H1 (cell line): ENCODE measurements around the gene WDFY4. TPM values are rescaled to one million over a fixed set of nuclear protein-coding genes. Genes with fewer than 3 reads are reported as not detected.

Experiments used
- CTCF ChIA-PET: fragments of 300-600 bp; sonication (Branson Sonifier 250); formaldehyde crosslinking; loops from one replicate; lab custom pipeline; 2021; ENCODE audit not compliant: partially characterized antibody; lab: Charles Lee
- POLR2A ChIA-PET: fragments of 300-600 bp; sonication (Branson Sonifier 250); formaldehyde crosslinking; loops from one replicate; lab custom pipeline; 2021; ENCODE audit warnings: inconsistent platforms; ENCODE audit not compliant: partially characterized antibody; lab: Charles Lee
- DNase-seq, 2 experiments: peaks; one replicate each; pipeline versions ENCODE4 v3.0.0 to v3.0.0-alpha.2; 2010 to 2022; ENCODE audit warnings: low spot score in 2 of 2, low read depth in 1 of 2, mixed read lengths in 1 of 2
- FAIRE-seq: peaks from 2 replicates; lab custom pipeline; 2011; peaks lifted over from hg19 to GRCh38; lab: Jason Lieb, UNC
- H2AFZ ChIP-seq: 2 replicates; pipeline ENCODE4 v1.8.1; 2012; ENCODE audit warnings: low read length, inconsistent platforms
- H2AK5ac ChIP-seq: 2 replicates; pipeline ENCODE4 v1.6.1; 2013; ENCODE audit warnings: low read depth, low read length
- H2BK120ac ChIP-seq: replicated peaks from 2 replicates; pipeline ENCODE3; 2013; ENCODE audit warnings: low read depth, low read length, inconsistent platforms
- H2BK12ac ChIP-seq: 2 replicates; pipeline ENCODE4 v1.6.1; 2013; ENCODE audit warnings: low read depth, low read length
- H2BK15ac ChIP-seq: 2 replicates; pipeline ENCODE4 v1.6.1; 2013; ENCODE audit warnings: low read length
- H2BK20ac ChIP-seq: 2 replicates; pipeline ENCODE4 v1.6.1; 2013; ENCODE audit warnings: low read length
- H2BK5ac ChIP-seq: 2 replicates; pipeline ENCODE4 v1.6.1; 2013; ENCODE audit warnings: low read depth, low read length
- H3K14ac ChIP-seq: 2 replicates; pipeline ENCODE4 v1.6.1; 2013; ENCODE audit warnings: inconsistent platforms; ENCODE audit not compliant: insufficient read length
- H3K18ac ChIP-seq: 2 replicates; pipeline ENCODE4 v1.6.1; 2013; ENCODE audit warnings: low read length; ENCODE audit errors: extremely low read depth
- H3K23ac ChIP-seq: 2 replicates; pipeline ENCODE4 v1.6.1; 2013; ENCODE audit warnings: inconsistent platforms; ENCODE audit not compliant: insufficient read length
- H3K23me2 ChIP-seq: 2 replicates; pipeline ENCODE4 v1.6.1; 2013; ENCODE audit warnings: low read depth, low read length
- H3K27ac ChIP-seq: 2 replicates; pipeline ENCODE4 v1.6.1; 2011; ENCODE audit warnings: low read depth, low read length, inconsistent platforms
- H3K27me3 ChIP-seq, 4 experiments: replicated peaks in 1 of 4; 1 replicate in 1 of 4; 2 replicates in 3 of 4; pipeline versions ENCODE4 v1.6.1 to v1.8.1; 2011 to 2013; ENCODE audit warnings: low read length in 3 of 4, mild to moderate bottlenecking in 3 of 4, inconsistent platforms in 2 of 4, mixed read lengths in 2 of 4, moderate library complexity in 1 of 4; ENCODE audit not compliant: control insufficient read depth in 3 of 4, insufficient read depth in 3 of 4; ENCODE audit errors: extremely low read depth in 1 of 4
- H3K36me3 ChIP-seq, 4 experiments: 2 replicates each; pipeline versions ENCODE4 v1.6.1 to v1.8.1; 2011 to 2013; ENCODE audit warnings: mild to moderate bottlenecking in 4 of 4, low read length in 3 of 4, moderate library complexity in 2 of 4, control low read depth in 1 of 4, inconsistent platforms in 1 of 4; ENCODE audit not compliant: insufficient read depth in 4 of 4, control insufficient read depth in 2 of 4
- H3K4ac ChIP-seq: replicated peaks from 2 replicates; pipeline ENCODE3; 2013; ENCODE audit warnings: low read length, low read depth, mixed read lengths, inconsistent platforms; ENCODE audit not compliant: insufficient read length
- H3K4me1 ChIP-seq, 4 experiments: replicated peaks in 1 of 4; 1 replicate in 1 of 4; 2 replicates in 3 of 4; pipeline versions ENCODE4 v1.6.1 to v1.8.1; 2011 to 2013; ENCODE audit warnings: low read length in 3 of 4, inconsistent platforms in 2 of 4, mixed read lengths in 1 of 4; ENCODE audit not compliant: insufficient read depth in 4 of 4, control insufficient read depth in 3 of 4
- H3K4me2 ChIP-seq, 2 experiments: 2 replicates each; pipeline versions ENCODE4 v1.6.1 to v1.8.1; 2011 to 2013; ENCODE audit warnings: low read depth in 2 of 2, low read length in 2 of 2, control low read depth in 1 of 2, inconsistent platforms in 1 of 2, mild to moderate bottlenecking in 1 of 2; ENCODE audit not compliant: insufficient read depth in 1 of 2
- H3K4me3 ChIP-seq, 4 experiments: fragments of 200-600, 300-600 bp in 1 of 4; sonication (generic), shearing (Covaris generic), sonication (Bioruptor Twin) in 1 of 4; 2 replicates each; pipeline versions ENCODE4 v1.5.1 to v1.8.1; 2011 to 2016; ENCODE audit warnings: low read length in 4 of 4, low read depth in 3 of 4, control low read depth in 2 of 4, inconsistent platforms in 2 of 4, mild to moderate bottlenecking in 2 of 4, mixed read lengths in 1 of 4, moderate library complexity in 1 of 4; ENCODE audit not compliant: insufficient read depth in 2 of 4; ENCODE audit errors: extremely low read depth in 1 of 4
- H3K56ac ChIP-seq: replicated peaks from 2 replicates; pipeline ENCODE3; 2013; ENCODE audit warnings: low read depth, mild to moderate bottlenecking, mixed read lengths, low read length, inconsistent platforms; ENCODE audit not compliant: insufficient read length
- H3K79me1 ChIP-seq: 2 replicates; pipeline ENCODE4 v1.6.1; 2013; ENCODE audit warnings: low read depth, low read length, control low read depth
- H3K79me2 ChIP-seq, 2 experiments: 2 replicates each; pipeline versions ENCODE4 v1.6.1 to v1.8.1; 2012 to 2013; ENCODE audit warnings: low read length in 2 of 2, mild to moderate bottlenecking in 2 of 2, inconsistent platforms in 1 of 2; ENCODE audit not compliant: insufficient read depth in 2 of 2, control insufficient read depth in 1 of 2
- H3K9ac ChIP-seq, 4 experiments: replicated peaks in 1 of 4; 1 replicate in 1 of 4; 2 replicates in 3 of 4; pipeline versions ENCODE4 v1.6.1 to v1.8.1; 2011 to 2013; ENCODE audit warnings: low read depth in 3 of 4, low read length in 3 of 4, control low read depth in 2 of 4, mild to moderate bottlenecking in 2 of 4, moderate library complexity in 2 of 4, inconsistent platforms in 1 of 4; ENCODE audit errors: extremely low read depth in 1 of 4
- H3K9me3 ChIP-seq, 2 experiments: 2 replicates each; pipeline versions ENCODE4 v1.6.1 to v1.8.1; 2012 to 2013; ENCODE audit warnings: mild to moderate bottlenecking in 2 of 2, moderate library complexity in 2 of 2, control low read depth in 1 of 2, inconsistent platforms in 1 of 2, low read depth in 1 of 2, low read length in 1 of 2, mixed read lengths in 1 of 2; ENCODE audit not compliant: insufficient read depth in 2 of 2
- H4K20me1 ChIP-seq, 2 experiments: replicated peaks in 1 of 2; 2 replicates each; pipeline versions ENCODE3 to v1.8.1; 2011 to 2013; ENCODE audit warnings: inconsistent platforms in 2 of 2, low read length in 2 of 2, mild to moderate bottlenecking in 1 of 2; ENCODE audit not compliant: insufficient read depth in 2 of 2, control insufficient read depth in 1 of 2
- H4K5ac ChIP-seq: 2 replicates; pipeline ENCODE4 v1.6.1; 2013; ENCODE audit warnings: low read length, low read depth, mixed read lengths, inconsistent platforms; ENCODE audit not compliant: insufficient read length
- H4K8ac ChIP-seq: 2 replicates; pipeline ENCODE4 v1.8.0; 2013; ENCODE audit warnings: mild to moderate bottlenecking, moderate library complexity, low read length, inconsistent platforms; ENCODE audit not compliant: insufficient read depth; ENCODE audit errors: extremely low read depth
- H4K91ac ChIP-seq: replicated peaks from 2 replicates; pipeline ENCODE3; 2013; ENCODE audit warnings: low read length, mixed read lengths, inconsistent platforms; ENCODE audit not compliant: insufficient read length
- CTCF ChIP-seq, 3 experiments: IDR thresholded peaks; 1 replicate in 2 of 3; 2 replicates in 1 of 3; pipeline versions ENCODE4 v1.5.1 to v1.6.1; 2011; ENCODE audit warnings: low read length in 3 of 3, mild to moderate bottlenecking in 3 of 3, inconsistent platforms in 2 of 3, low read depth in 1 of 3, moderate library complexity in 1 of 3; ENCODE audit not compliant: insufficient read depth in 1 of 3; ENCODE audit errors: control extremely low read depth in 1 of 3
- E2F6 ChIP-seq: IDR thresholded peaks from 2 replicates; pipeline ENCODE4 v1.6.1; 2012; ENCODE audit warnings: inconsistent platforms
- EP300 ChIP-seq, 2 experiments: IDR thresholded peaks; 1 replicate in 1 of 2; 2 replicates in 1 of 2; pipeline ENCODE4 v1.6.1; 2011 to 2012; ENCODE audit warnings: low read depth in 2 of 2, low read length in 2 of 2, mild to moderate bottlenecking in 2 of 2, borderline replicate concordance in 1 of 2, inconsistent platforms in 1 of 2, moderate library complexity in 1 of 2
- JUND ChIP-seq: IDR thresholded peaks from 2 replicates; pipeline ENCODE4 v1.6.1; 2011; ENCODE audit warnings: mild to moderate bottlenecking, improper control_type of control experiment, low read length
- MAFK ChIP-seq: IDR thresholded peaks from 2 replicates; pipeline ENCODE4 v1.6.1; 2012; ENCODE audit warnings: low read depth, mild to moderate bottlenecking, improper control_type of control experiment, low read length
- NANOG ChIP-seq: IDR thresholded peaks from 2 replicates; pipeline ENCODE4 v1.6.1; 2011; ENCODE audit warnings: low read length, low read depth, mild to moderate bottlenecking, inconsistent platforms; ENCODE audit not compliant: insufficient read depth, poor library complexity, severe bottlenecking
- SIN3A ChIP-seq, 2 experiments: IDR thresholded peaks in 1 of 2; conservative IDR thresholded peaks in 1 of 2; 2 replicates each; pipeline ENCODE4 v1.6.1; 2011 to 2012; ENCODE audit warnings: low read length in 2 of 2, improper control_type of control experiment in 1 of 2, low read depth in 1 of 2, mild to moderate bottlenecking in 1 of 2
- SP2 ChIP-seq: IDR thresholded peaks from 2 replicates; pipeline ENCODE4 v1.6.1; 2012; ENCODE audit warnings: mild to moderate bottlenecking, low read length, inconsistent platforms
- WGBS, 2 experiments: shearing (Covaris generic) in 1 of 2; methylation state at CpG; one replicate each; pipeline versions ENCODE4 v1.1.6 to v1.1.7; 2013 to 2015; ENCODE audit warnings: low lambda C conversion rate in 2 of 2, mixed read lengths in 2 of 2, inconsistent platforms in 1 of 2, low coverage in 1 of 2, missing lambda C conversion rate in 1 of 2; ENCODE audit not compliant: insufficient replicate concordance in 2 of 2, insufficient coverage in 1 of 2, insufficient read length in 1 of 2; ENCODE audit errors: extremely low coverage in 1 of 2, missing lambda C conversion rate in 1 of 2; 5-methylcytosine and 5-hydroxymethylcytosine counted together
- polyA plus RNA-seq, 7 experiments: library from polyadenylated mRNA; depleted of rRNA in 3 of 7; stranded (reverse) in 5 of 7; unstranded in 2 of 7; fragments of >200 nt in 5 of 7; fragments of 200-250 nt in 2 of 7; gene quantifications; 1 replicate in 5 of 7; 2 replicates in 1 of 7; 4 replicates in 1 of 7; pipeline versions ENCODE4 v1.2.1 to v1.2.3, GENCODE V29; 2011 to 2013; ENCODE audit warnings: missing spikeins in 2 of 7, mixed read lengths in 2 of 7
- total RNA-seq: library from RNA; stranded (reverse); fragmentation: NEBNext Ultra II Directional; extraction: Animal tissue kit (Norgen Biotek cat#: 25700); gene quantifications from 2 replicates; pipeline ENCODE4 v1.2.1, GENCODE V29; 2021

Gene WDFY4
- total and polyA plus RNA-seq, 2 of the 8 experiments (the other 6 are each of a cell fraction or from before 2014, with no cell fraction given), result not detected

GRCh38 chr10:48926764-48927540 is 242.3 kb downstream of the WDFY4 start:
- Histone ChIP-seq H3K14ac (no peak overlapping the region), H3K4me3 (no peak overlapping the region), H3K27me3 (no peaks in the 10 kb centered on the region), H3K36me3 (no peaks in the 10 kb centered on the region), H3K79me2 (no peaks in the 10 kb centered on the region), H4K8ac (no peak overlapping the region), H2AK5ac (no peak overlapping the region), H4K20me1 (no peaks in the 10 kb centered on the region), H3K4me1 (peaks cover 0 to 3% (median 0%) of the 10 kb centered on the region in 4 experiments; a peak in 2 of 7 replicates), H2BK20ac (no peak overlapping the region)
- 90% methylated on average over 13 of the region's 13 CpGs; no CpG with 5 or more reads in 1 of the 2 experiments for WGBS, 2 experiments
- no peak for TF ChIP-seq SP2
- no peak for TF ChIP-seq JUND
- TF ChIP-seq MAFK, result no peak
- TF ChIP-seq NANOG, result no peak
- TF ChIP-seq SIN3A (conservative IDR thresholded peaks at IDR 0.05 in 1 of 2, IDR thresholded peaks at IDR 0.05 in 1 of 2; ENCODE audit: low read depth in 1 of 2, low read length in 2 of 2), result no peak
- no peak for TF ChIP-seq CTCF (IDR thresholded peaks at IDR 0.05; ENCODE audit: control extremely low read depth in 1 of 3, insufficient read depth in 1 of 3, low read depth in 1 of 3, low read length in 3 of 3)
- TF ChIP-seq E2F6, result no peak
- TF ChIP-seq EP300 (IDR thresholded peaks at IDR 0.05; ENCODE audit: borderline replicate concordance in 1 of 2, low read depth in 2 of 2, low read length in 2 of 2), result no peak
- TF ChIP-seq, all 59 proteins: peak for 0
- Histone ChIP-seq H2BK12ac (no peak overlapping the region; the same call in 1 of the 2 replicates), H2BK15ac (no peak overlapping the region), H3K4ac (no peak overlapping the region), H3K23me2 (no peaks in the 10 kb centered on the region; the same call in 1 of the 2 replicates), H4K5ac (no peak overlapping the region), H2BK5ac (no peak overlapping the region), H3K4me2 (no peak overlapping the region), H4K91ac (no peak overlapping the region), H3K18ac (no peak overlapping the region), H3K27ac (no peak overlapping the region), H3K79me1 (no peaks in the 10 kb centered on the region), H2AFZ (no peak overlapping the region), H3K56ac (no peak overlapping the region), H3K9me3 (no peaks in the 10 kb centered on the region), H3K9ac (no peak overlapping the region), H3K23ac (no peak overlapping the region), H2BK120ac (no peak overlapping the region)
- no peak for DNase-seq
- no peak for FAIRE-seq
- ChIA-PET POLR2A (interaction anchor here (1.6 kb wide), 1 partner anchor 14 kb away, joined by 5 read pairs; no protein-coding TSS in a partner anchor), CTCF (interaction anchor here (0.6 to 1.2 kb wide), 5 partner anchors 21 to 465 kb away, joined by 3 to 4 read pairs (median 3); no protein-coding TSS in a partner anchor)
